Measurements from ENCODE around the gene LRRC19.

The LRRC19 gene

DNA sequence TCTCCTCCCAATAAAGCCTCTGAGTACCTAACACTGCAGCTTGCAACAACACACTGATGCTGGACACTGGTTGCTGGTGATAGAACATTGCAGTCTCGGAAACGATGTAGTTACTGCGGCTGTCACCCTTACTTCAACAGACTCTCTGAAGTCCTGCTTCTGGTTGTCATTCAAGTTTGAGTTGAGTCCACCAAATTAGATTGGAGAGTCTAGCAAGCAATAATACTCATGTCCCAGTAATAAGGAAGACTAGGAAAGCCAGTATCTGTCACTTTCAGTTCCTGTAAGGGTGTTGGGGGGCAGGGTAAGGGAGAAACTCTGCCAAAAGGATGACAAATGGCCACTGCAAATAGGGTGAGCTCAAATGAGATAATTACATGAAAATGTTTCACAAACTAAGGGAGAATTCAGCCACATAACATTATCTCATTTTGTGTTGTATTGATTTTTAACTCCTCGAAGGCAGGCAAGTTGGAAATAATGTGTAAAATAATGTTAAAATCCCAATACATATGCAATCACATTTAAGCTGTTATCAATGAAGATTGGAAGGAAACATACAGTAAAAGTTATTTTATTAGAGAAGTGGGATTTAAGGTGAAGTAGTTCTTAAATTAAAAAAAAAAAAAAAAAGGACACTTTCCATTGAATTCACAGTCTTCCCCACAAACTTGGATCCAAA, 50.1 kb downstream of the LRRC19 start:
- no peak for DNase-seq

DNA sequence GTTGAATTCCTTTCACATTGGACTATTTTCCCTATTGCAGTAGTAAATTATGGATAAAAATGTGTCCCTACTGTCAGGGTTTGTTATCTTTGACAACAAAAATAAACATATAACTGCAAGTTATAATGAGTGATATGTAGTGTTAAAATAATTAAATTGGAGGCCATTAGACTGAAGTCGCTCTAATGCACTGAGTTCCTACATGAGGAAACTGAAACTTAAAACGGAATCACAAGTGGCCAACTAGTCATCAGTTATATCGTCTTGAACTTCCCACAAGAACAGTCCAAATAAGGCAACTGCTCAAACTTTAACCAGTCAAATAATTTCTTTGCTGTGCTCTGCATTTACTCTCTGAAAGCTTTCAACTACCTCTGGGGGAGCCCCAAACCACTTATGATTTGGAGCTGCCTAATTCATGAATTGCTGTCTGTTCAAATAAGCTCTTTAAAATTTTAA, 51.4 kb downstream of the LRRC19 start:
- DNase-seq, result no peak

- no peak for DNase-seq
Observed at GRCh38 chr9:26951794-26952193, 53.7 kb downstream of the LRRC19 start.

DNA sequence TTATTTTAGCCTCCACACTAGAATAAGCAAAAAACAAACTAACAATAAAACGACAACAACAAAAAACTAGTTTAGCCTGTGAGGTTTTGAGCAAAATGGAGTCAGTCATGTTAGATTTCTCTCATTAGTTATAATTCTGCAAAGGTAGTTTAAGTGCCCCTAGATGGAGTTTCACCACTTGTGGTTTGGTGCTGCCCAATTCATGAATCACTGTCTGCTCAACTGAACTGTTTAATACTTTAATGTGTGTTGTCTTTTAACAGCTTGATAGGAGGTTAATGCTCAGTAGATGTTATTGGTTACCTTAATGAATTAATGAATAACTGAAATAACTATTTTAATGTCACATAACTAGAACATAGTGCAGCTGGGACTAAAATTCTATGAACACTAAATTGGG, 55.0 kb downstream of the LRRC19 start:
- no peak for DNase-seq

DNA sequence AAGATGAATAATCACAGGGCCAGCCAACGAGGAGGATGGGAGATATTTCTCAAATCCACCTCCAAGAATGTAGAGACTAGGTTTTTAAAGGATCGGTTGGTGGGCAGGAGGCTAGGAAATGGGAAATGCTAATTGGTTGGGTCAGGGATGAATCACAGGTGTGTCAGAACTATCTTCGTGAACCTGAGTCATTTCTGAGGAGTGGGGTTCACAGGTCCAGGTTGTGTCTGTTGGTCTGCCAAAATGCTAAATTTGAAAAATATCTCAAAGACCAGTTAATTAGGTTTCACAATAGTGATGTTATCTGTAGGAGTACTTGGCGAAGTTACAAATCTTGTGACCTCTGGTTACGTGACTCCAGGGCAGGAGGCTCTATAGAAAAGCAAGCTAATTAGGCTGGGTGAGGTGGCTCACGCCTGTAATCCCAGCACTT, 55.8 kb downstream of the LRRC19 start:
- DNase-seq, result no peak

DNA sequence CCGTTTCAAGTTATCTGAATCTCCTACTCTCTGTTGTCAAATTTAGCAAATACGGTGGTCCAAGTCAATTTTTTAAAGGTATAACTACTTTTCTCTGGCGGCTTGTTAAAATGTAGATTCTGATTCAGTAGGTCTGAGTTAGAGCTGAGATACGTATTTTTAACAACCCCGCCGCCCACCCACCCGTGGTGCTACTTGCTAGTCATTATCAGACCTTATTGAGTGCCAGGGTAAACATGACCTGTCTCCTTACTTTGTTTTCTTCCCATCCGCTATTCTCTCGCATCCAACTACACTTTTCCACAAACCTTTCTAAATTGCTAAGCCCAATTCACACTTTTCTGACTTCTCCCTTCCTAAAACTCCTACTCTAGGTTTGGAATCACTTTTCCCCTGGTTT, 57.7 kb downstream of the LRRC19 start:
- no peak for DNase-seq

- DNase-seq, result peak; percentile 92
Observed at GRCh38 chr9:26946753-26947727, 58.4 kb downstream of the LRRC19 start, which contains the start of gene PLAA. Gene PLAA, minus strand, starts transcription at chr9:26947242. Its CDS starts 197 bp downstream, at chr9:26947045.

DNA sequence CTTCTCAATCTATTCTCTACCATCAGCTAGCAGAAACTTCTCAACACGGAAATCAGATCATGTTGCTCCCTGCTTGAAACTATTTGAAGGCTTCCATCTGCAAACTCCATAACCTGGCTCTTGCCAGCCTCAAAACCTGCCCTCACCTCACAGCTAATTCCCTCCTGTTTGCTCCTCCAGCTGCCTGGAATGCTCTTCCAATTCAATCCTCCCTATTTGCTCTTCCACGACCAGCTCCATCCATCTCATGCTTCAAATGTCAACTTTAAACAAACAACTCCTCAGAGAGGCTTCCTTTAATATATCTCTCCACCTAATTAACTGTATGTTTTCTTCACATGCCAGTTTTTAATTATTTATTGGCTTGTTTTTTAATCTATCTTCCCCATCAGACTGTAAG, 59.9 kb downstream of the LRRC19 start:
- DNase-seq, result no peak
